Panc1 (cell line): ENCODE results near the gene FAM13C.

ENCODE experiments used
- TF ChIP-seq, protein P1 (sequence below): fragments of 450-650 bp; IDR thresholded peaks from 2 replicates; pipeline ENCODE4 v1.5.1; 2017; ENCODE audit warnings: mild to moderate bottlenecking
- TF ChIP-seq, protein P2 (sequence below), 2 experiments: IDR thresholded peaks; 2 replicates each; pipeline ENCODE4 v1.6.1; 2011 to 2012; ENCODE audit warnings: low read depth in 2 of 2, control low read depth in 1 of 2, low read length in 1 of 2, mild to moderate bottlenecking in 1 of 2, moderate library complexity in 1 of 2; ENCODE audit not compliant: insufficient read depth in 1 of 2

DNA sequence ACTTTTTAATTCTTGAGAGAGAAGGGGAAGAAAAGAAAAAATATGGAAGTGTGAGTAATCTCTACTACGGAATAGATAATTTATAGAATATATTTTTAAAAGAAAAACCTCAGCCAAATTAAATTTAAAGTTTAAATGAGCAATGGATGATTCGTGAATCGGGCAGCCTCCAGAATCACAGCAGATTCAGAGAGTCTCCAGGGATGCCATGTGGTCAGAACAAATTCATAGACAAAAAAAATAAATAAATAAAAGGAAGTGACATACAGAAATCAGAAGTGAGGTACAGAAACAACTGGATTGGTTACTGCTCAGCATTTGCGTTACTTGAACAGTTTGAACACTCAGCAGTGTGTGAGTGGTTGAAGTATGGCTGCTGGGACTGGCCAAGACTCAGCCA is 132.9 kb downstream of the FAM13C start:
- TF ChIP-seq, protein P1, sequence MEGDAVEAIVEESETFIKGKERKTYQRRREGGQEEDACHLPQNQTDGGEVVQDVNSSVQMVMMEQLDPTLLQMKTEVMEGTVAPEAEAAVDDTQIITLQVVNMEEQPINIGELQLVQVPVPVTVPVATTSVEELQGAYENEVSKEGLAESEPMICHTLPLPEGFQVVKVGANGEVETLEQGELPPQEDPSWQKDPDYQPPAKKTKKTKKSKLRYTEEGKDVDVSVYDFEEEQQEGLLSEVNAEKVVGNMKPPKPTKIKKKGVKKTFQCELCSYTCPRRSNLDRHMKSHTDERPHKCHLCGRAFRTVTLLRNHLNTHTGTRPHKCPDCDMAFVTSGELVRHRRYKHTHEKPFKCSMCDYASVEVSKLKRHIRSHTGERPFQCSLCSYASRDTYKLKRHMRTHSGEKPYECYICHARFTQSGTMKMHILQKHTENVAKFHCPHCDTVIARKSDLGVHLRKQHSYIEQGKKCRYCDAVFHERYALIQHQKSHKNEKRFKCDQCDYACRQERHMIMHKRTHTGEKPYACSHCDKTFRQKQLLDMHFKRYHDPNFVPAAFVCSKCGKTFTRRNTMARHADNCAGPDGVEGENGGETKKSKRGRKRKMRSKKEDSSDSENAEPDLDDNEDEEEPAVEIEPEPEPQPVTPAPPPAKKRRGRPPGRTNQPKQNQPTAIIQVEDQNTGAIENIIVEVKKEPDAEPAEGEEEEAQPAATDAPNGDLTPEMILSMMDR: no peak
- TF ChIP-seq, protein P2, sequence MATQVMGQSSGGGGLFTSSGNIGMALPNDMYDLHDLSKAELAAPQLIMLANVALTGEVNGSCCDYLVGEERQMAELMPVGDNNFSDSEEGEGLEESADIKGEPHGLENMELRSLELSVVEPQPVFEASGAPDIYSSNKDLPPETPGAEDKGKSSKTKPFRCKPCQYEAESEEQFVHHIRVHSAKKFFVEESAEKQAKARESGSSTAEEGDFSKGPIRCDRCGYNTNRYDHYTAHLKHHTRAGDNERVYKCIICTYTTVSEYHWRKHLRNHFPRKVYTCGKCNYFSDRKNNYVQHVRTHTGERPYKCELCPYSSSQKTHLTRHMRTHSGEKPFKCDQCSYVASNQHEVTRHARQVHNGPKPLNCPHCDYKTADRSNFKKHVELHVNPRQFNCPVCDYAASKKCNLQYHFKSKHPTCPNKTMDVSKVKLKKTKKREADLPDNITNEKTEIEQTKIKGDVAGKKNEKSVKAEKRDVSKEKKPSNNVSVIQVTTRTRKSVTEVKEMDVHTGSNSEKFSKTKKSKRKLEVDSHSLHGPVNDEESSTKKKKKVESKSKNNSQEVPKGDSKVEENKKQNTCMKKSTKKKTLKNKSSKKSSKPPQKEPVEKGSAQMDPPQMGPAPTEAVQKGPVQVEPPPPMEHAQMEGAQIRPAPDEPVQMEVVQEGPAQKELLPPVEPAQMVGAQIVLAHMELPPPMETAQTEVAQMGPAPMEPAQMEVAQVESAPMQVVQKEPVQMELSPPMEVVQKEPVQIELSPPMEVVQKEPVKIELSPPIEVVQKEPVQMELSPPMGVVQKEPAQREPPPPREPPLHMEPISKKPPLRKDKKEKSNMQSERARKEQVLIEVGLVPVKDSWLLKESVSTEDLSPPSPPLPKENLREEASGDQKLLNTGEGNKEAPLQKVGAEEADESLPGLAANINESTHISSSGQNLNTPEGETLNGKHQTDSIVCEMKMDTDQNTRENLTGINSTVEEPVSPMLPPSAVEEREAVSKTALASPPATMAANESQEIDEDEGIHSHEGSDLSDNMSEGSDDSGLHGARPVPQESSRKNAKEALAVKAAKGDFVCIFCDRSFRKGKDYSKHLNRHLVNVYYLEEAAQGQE (IDR thresholded peaks at IDR 0.05; ENCODE audit: insufficient read depth in 1 of 2, low read depth in 2 of 2, low read length in 1 of 2): no peak
